ENCODE results near the gene ZNF746.

Gene ZNF746

GRCh38 chr7:149527414-149527813 lies 29.8 kb upstream of the ZNF746 start:
- no peak for DNase-seq (ENCODE audit: low read depth, low spot score)
- H3K4me3 ChIP-seq (ENCODE audit: low read depth, low read length), result no peak overlapping the region
- CTCF ChIA-PET, result no interaction called here
- POLR2A ChIA-PET, result no interaction called here
- TF ChIP-seq CTCF (IDR thresholded peaks at IDR 0.05; ENCODE audit: insufficient read depth, low read length, missing control alignments), result no peak

- DNase-seq (ENCODE audit: low read depth, low spot score), result no peak
- no peak for TF ChIP-seq CTCF (IDR thresholded peaks at IDR 0.05; ENCODE audit: insufficient read depth, low read length, missing control alignments)
- POLR2A ChIA-PET, result no interaction called here
- no peak overlapping the region for H3K4me3 ChIP-seq (ENCODE audit: low read depth, low read length)
- CTCF ChIA-PET, result no interaction called here
Measured at GRCh38 chr7:149525280-149525679, 27.7 kb upstream of the ZNF746 start.

- ChIA-PET POLR2A (no interaction called here), CTCF (no interaction called here)
- no peak overlapping the region for H3K4me3 ChIP-seq (ENCODE audit: low read depth, low read length)
- no peak for TF ChIP-seq CTCF (IDR thresholded peaks at IDR 0.05; ENCODE audit: insufficient read depth, low read length, missing control alignments)
- DNase-seq (ENCODE audit: low read depth, low spot score), result no peak
Measured at GRCh38 chr7:149524394-149524793, 26.8 kb upstream of the ZNF746 start.

- POLR2A ChIA-PET, result no interaction called here
- no peak overlapping the region for H3K4me3 ChIP-seq (ENCODE audit: low read depth, low read length)
- no peak for TF ChIP-seq CTCF (IDR thresholded peaks at IDR 0.05; ENCODE audit: insufficient read depth, low read length, missing control alignments)
- DNase-seq (ENCODE audit: low read depth, low spot score), result no peak
- CTCF ChIA-PET, result interaction anchor here (1.1 kb wide), 1 partner anchor 15 kb away, joined by 3 read pairs; no protein-coding TSS in a partner anchor
Measured at GRCh38 chr7:149510248-149510647, 12.6 kb upstream of the ZNF746 start.

GRCh38 chr7:149509774-149510173 lies 12.2 kb upstream of the ZNF746 start:
- ChIA-PET CTCF (interaction anchor here (1.1 kb wide), 1 partner anchor 14 kb away, joined by 3 read pairs; no protein-coding TSS in a partner anchor), POLR2A (no interaction called here)
- no peak for DNase-seq (ENCODE audit: low read depth, low spot score)
- no peak overlapping the region for H3K4me3 ChIP-seq (ENCODE audit: low read depth, low read length)
- TF ChIP-seq CTCF (IDR thresholded peaks at IDR 0.05; ENCODE audit: insufficient read depth, low read length, missing control alignments), result no peak

- no peak for TF ChIP-seq CTCF (IDR thresholded peaks at IDR 0.05; ENCODE audit: insufficient read depth, low read length, missing control alignments)
- ChIA-PET POLR2A (no interaction called here), CTCF (interaction anchor here (1.2 kb wide), 1 partner anchor 45 kb away, joined by 4 read pairs; the partner anchor contains the start of gene ZNF777)
Measured at GRCh38 chr7:149505551-149505950, 7.9 kb upstream of the ZNF746 start.

More at GRCh38 chr7:149505551-149505950, 7.9 kb upstream of the ZNF746 start:
- DNase-seq (ENCODE audit: low read depth, low spot score), result no peak
- H3K4me3 ChIP-seq (ENCODE audit: low read depth, low read length), result no peak overlapping the region
